Measurements from ENCODE around the gene CCDC184.

DNA sequence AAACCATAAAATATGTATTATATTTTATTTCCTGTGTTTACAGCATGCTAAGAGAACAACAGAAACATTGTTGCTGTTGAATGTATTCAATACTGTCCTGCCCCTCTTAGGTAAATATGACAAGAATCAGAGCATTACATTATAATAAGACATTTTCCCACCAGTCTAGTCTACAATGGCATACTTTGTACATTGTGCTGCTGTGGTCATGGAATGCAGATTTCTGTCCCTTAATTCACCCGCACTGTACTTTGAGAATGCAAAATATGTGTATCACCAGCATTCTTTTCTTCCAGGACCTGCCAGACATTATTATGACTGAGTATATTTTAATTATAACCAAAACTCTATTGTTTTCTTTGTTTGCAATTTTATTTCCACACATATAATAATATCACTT, 36.2 kb downstream of the CCDC184 start:
- TF ChIP-seq, protein P1, sequence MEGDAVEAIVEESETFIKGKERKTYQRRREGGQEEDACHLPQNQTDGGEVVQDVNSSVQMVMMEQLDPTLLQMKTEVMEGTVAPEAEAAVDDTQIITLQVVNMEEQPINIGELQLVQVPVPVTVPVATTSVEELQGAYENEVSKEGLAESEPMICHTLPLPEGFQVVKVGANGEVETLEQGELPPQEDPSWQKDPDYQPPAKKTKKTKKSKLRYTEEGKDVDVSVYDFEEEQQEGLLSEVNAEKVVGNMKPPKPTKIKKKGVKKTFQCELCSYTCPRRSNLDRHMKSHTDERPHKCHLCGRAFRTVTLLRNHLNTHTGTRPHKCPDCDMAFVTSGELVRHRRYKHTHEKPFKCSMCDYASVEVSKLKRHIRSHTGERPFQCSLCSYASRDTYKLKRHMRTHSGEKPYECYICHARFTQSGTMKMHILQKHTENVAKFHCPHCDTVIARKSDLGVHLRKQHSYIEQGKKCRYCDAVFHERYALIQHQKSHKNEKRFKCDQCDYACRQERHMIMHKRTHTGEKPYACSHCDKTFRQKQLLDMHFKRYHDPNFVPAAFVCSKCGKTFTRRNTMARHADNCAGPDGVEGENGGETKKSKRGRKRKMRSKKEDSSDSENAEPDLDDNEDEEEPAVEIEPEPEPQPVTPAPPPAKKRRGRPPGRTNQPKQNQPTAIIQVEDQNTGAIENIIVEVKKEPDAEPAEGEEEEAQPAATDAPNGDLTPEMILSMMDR (IDR thresholded peaks at IDR 0.05; ENCODE audit: borderline replicate concordance, extremely low read depth, low read length, poor library complexity, severe bottlenecking), result no peak
- no peak for TF ChIP-seq EZH2 (IDR thresholded peaks at IDR 0.05; ENCODE audit: borderline replicate concordance, low read depth, low read length, severe bottlenecking)
